ENCODE measurements around the gene PDE4C. TPM values are rescaled to one million over a fixed set of nuclear protein-coding genes. Genes with fewer than 3 reads are reported as not detected.

Gene PDE4C
- total and polyA plus RNA-seq, 9 of the 15 experiments (the other 6 are each of a cell fraction or from before 2014, with no cell fraction given), result 0.04 to 0.91 (median 0.20) TPM; not detected in 1

DNA sequence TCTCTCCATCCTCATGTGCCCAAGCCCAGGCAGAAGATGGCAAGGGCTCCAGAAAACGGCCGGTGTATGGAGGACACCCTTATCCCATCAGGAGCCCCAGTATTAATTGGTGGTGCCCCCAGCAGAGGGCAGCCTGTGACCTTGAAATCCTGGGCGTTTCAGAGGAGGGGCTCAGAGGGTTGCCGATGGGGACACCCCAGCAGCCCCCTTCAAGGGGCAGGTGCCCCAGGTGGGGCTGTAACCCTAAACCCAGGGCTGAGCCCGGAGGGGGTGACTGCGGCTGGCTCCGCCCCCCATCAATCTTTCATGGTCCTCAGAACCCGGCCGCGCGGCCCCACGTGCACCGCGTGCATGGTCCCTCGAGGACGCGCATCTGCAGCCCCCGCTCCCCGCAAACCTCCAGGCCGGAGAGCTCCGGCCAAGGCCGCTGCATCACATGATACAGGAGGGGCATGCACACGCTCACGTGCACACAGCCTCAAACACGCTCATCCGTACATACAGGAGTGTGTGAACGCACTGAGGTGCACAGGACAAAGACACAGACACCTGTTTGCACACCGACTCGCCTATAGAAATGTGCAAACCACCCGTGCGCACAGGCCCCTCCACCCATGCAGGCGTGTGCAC, 23.3 kb downstream of the PDE4C start (continued):
- TF ChIP-seq, protein P1, sequence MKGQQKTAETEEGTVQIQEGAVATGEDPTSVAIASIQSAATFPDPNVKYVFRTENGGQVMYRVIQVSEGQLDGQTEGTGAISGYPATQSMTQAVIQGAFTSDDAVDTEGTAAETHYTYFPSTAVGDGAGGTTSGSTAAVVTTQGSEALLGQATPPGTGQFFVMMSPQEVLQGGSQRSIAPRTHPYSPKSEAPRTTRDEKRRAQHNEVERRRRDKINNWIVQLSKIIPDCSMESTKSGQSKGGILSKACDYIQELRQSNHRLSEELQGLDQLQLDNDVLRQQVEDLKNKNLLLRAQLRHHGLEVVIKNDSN (CRISPR knock-in tag; IDR thresholded peaks at IDR 0.05), result peak; percentile 87
- TF ChIP-seq, protein P2, sequence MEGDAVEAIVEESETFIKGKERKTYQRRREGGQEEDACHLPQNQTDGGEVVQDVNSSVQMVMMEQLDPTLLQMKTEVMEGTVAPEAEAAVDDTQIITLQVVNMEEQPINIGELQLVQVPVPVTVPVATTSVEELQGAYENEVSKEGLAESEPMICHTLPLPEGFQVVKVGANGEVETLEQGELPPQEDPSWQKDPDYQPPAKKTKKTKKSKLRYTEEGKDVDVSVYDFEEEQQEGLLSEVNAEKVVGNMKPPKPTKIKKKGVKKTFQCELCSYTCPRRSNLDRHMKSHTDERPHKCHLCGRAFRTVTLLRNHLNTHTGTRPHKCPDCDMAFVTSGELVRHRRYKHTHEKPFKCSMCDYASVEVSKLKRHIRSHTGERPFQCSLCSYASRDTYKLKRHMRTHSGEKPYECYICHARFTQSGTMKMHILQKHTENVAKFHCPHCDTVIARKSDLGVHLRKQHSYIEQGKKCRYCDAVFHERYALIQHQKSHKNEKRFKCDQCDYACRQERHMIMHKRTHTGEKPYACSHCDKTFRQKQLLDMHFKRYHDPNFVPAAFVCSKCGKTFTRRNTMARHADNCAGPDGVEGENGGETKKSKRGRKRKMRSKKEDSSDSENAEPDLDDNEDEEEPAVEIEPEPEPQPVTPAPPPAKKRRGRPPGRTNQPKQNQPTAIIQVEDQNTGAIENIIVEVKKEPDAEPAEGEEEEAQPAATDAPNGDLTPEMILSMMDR (IDR thresholded peaks at IDR 0.05 in 2 of 3, conservative IDR thresholded peaks at IDR 0.05 in 1 of 3; ENCODE audit: insufficient read depth in 2 of 3, low read depth in 1 of 3, low read length in 3 of 3), result peak; percentile 48 to 69 (median 60); a peak in 5 of 6 replicates
- TF ChIP-seq FIP1L1 (IDR thresholded peaks at IDR 0.05; ENCODE audit: low read depth, low read length, poor library complexity, severe bottlenecking), result peak; percentile 23
- TF ChIP-seq, protein P3, sequence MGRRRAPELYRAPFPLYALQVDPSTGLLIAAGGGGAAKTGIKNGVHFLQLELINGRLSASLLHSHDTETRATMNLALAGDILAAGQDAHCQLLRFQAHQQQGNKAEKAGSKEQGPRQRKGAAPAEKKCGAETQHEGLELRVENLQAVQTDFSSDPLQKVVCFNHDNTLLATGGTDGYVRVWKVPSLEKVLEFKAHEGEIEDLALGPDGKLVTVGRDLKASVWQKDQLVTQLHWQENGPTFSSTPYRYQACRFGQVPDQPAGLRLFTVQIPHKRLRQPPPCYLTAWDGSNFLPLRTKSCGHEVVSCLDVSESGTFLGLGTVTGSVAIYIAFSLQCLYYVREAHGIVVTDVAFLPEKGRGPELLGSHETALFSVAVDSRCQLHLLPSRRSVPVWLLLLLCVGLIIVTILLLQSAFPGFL (CRISPR knock-in tag; IDR thresholded peaks at IDR 0.05), result no peak
- TF ChIP-seq EHMT2 (IDR thresholded peaks at IDR 0.05), result no peak
- TF ChIP-seq RBM14 (IDR thresholded peaks at IDR 0.05; ENCODE audit: borderline replicate concordance, insufficient read depth, low read depth, low read length), result no peak
- TF ChIP-seq, protein P4, sequence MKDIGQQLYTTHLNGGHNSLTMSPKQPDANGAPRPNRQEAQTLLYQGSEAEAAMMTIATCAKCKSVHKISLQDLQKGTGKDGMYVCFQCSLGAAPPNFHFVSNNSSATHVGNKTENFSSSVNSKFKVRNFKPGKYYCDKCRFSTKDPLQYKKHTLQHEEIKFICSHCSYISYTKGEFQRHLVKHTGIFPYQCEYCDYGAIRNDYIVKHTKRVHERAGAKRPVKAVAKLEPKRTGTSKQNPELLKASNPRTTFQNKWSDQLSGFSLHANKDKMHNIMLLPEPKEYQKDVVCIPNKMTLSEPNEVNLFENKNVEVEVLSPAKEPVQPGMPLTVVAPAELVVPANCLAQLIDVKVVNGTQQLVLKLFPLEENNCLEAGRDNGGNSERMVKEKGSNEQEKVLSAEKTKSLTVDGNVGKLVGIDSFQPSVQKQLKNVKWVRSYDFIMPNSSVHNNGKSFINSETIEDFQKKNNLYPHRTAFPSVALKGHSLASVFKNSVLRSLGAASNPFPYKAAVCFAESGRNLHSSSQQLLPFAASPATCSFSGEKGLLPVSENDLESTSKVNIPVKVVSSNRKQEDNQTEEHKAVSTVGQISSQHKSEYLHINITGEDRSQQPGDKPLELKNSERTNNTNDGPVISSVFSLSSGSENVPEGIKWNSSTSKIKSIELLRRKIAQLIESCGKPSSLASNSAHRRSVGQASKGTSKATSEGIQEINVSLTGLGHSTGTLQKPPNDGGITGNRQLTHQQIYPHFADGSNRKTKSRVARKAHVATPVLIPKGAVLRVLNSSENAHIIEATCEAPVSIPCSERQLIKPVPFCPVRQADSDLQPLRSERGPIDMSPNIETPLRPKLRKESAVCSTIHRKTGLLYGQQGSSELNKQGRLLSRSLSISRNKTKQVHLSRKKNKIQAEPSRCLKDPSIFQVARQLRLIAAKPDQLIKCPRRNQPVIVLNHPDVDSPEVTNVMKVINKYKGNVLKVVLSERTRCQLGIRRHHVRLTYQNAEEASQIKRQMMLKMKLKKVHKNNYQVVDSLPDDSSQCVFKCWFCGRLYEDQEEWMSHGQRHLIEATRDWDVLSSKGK (CRISPR knock-in tag; IDR thresholded peaks at IDR 0.05), result no peak
- TF ChIP-seq, protein P5, sequence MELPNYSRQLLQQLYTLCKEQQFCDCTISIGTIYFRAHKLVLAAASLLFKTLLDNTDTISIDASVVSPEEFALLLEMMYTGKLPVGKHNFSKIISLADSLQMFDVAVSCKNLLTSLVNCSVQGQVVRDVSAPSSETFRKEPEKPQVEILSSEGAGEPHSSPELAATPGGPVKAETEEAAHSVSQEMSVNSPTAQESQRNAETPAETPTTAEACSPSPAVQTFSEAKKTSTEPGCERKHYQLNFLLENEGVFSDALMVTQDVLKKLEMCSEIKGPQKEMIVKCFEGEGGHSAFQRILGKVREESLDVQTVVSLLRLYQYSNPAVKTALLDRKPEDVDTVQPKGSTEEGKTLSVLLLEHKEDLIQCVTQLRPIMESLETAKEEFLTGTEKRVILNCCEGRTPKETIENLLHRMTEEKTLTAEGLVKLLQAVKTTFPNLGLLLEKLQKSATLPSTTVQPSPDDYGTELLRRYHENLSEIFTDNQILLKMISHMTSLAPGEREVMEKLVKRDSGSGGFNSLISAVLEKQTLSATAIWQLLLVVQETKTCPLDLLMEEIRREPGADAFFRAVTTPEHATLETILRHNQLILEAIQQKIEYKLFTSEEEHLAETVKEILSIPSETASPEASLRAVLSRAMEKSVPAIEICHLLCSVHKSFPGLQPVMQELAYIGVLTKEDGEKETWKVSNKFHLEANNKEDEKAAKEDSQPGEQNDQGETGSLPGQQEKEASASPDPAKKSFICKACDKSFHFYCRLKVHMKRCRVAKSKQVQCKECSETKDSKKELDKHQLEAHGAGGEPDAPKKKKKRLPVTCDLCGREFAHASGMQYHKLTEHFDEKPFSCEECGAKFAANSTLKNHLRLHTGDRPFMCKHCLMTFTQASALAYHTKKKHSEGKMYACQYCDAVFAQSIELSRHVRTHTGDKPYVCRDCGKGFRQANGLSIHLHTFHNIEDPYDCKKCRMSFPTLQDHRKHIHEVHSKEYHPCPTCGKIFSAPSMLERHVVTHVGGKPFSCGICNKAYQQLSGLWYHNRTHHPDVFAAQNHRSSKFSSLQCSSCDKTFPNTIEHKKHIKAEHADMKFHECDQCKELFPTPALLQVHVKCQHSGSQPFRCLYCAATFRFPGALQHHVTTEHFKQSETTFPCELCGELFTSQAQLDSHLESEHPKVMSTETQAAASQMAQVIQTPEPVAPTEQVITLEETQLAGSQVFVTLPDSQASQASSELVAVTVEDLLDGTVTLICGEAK (IDR thresholded peaks at IDR 0.05), result no peak
- TF ChIP-seq, protein P5 (CRISPR knock-in tag; IDR thresholded peaks at IDR 0.05), result 0 out of 2 replicates have a peak, but pooled peaks have one; percentile 38
